ENCODE data around the gene KLHDC7B. TPM values are rescaled to one million over a fixed set of nuclear protein-coding genes. Genes with fewer than 3 reads are reported as not detected.

KLHDC7B gene
- total RNA-seq, 6 donors from 2014 or later, result 0.39 to 1.5 (median 0.81) TPM; not detected in 2

DNA sequence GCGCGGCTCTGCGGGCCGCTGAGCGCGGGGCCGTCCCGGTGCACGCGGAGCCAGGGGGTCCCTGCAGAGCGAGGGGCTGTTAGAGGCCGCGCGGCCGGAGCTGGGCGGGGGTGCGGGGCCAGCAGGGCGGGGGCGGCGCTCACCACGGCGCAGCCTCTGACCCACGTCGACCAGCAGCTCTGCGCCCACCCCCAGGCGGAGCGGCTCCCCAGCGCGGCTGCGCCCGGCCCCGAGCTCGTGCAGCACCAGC is 19.9 kb upstream of the KLHDC7B start:
- H3K27ac ChIP-seq, result peak overlapping the region; percentile 95 to 100 (median 98)
- no peak for ATAC-seq (ENCODE audit: low FRiP score in 2 of 2)
- H3K9me3 ChIP-seq, result no peaks in the 10 kb centered on the region
- peaks cover 39 to 65% (median 44%) of the 10 kb centered on the region in 4 donors for H3K4me1 ChIP-seq
- WGBS, 2 donors, result 0% methylated on average over 12 of the region's 33 CpGs; no CpG with 5 or more reads in 1 of the 2 donors
- H3K36me3 ChIP-seq, result peaks cover 16 to 37% (median 30%) of the 10 kb centered on the region in 4 donors
- TF ChIP-seq POLR2AphosphoS5 (IDR thresholded peaks at IDR 0.05) (no peak), CTCF (IDR thresholded peaks at IDR 0.05) (no peak), EP300 (IDR thresholded peaks at IDR 0.05) (no peak), POLR2A (IDR thresholded peaks at IDR 0.05) (no peak)
- H3K27me3 ChIP-seq, result no peaks in the 10 kb centered on the region
- peak overlapping the region; percentile 69 to 93 (median 74) for H3K4me3 ChIP-seq
- no peak for DNase-seq

DNA sequence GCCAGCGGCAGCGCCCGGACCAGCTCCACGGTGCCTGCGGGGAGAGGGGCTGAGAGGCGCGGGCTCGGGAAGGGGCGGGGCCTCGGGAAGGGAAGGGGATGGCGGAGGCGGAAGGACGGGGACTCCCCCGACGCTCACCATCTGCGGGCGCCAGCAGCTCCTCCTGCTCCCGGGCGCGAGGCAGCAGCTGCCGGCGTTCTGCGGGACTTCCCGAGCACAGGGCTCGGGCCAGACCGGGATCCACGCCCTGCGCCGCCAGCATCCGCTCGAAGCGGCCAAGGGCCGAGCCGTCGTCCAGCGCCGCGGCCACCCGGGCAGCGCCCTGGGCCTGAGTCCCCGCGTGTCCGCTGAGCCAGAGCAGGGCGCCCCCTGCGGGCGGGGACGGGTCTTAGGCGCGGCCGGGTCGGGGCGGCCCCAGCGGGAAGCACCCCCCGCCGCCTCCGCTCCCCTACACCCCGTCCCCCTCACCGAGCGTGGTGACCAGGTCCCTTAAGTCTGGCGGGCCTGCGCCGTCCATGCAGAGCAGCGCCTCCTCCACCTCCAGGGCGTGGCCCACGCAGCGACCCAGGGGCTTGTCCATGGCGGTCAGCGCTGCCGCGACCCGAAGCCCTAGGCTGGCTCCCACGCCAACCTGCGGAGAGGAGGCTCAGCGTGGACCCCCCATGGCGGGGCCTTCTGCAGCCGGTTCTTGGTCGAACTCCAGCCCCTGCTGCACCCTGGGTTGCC is 19.4 kb upstream of the KLHDC7B start:
- Histone ChIP-seq H3K27ac (peak overlapping the region; percentile 95 to 100 (median 98)), H3K4me1 (peaks cover 39 to 70% (median 44%) of the 10 kb centered on the region in 4 donors), H3K9me3 (no peaks in the 10 kb centered on the region), H3K27me3 (no peaks in the 10 kb centered on the region), H3K4me3 (peak overlapping the region; percentile 69 to 93 (median 74)), H3K36me3 (peaks cover 16 to 32% (median 28%) of the 10 kb centered on the region in 4 donors)
- peak; percentile 72 to 94 (median 92) for TF ChIP-seq CTCF (IDR thresholded peaks at IDR 0.05)
- peak in 1 of 2 donors; percentile 71 for TF ChIP-seq POLR2AphosphoS5 (IDR thresholded peaks at IDR 0.05)
- peak in 1 of 4 donors; percentile 25 for TF ChIP-seq POLR2A (IDR thresholded peaks at IDR 0.05)
- no peak for TF ChIP-seq EP300 (IDR thresholded peaks at IDR 0.05)
- DNase-seq (peak; percentile 84 to 97), ATAC-seq (ENCODE audit: low FRiP score in 2 of 2) (peak; percentile 27 to 56)
- WGBS, 2 donors, result 2 to 8% methylated on average over 2 to 38 of the region's 77 CpGs

GRCh38 chr22:50526834-50527801 is 18.6 kb upstream of the KLHDC7B start:
- H3K4me1 ChIP-seq, result peaks cover 39 to 78% (median 45%) of the 10 kb centered on the region in 4 donors
- peak overlapping the region; percentile 69 to 93 (median 74) for H3K4me3 ChIP-seq
- WGBS, 2 donors, result 44 to 45% methylated on average over 23 to 27 of the region's 29 CpGs
- DNase-seq (peak in 1 of 2 donors; percentile 87), ATAC-seq (ENCODE audit: low FRiP score in 2 of 2) (peak; percentile 8 to 21)
- H3K9me3 ChIP-seq, result no peaks in the 10 kb centered on the region
- H3K27me3 ChIP-seq, result no peaks in the 10 kb centered on the region
- peak overlapping the region; percentile 95 to 100 (median 98) for H3K27ac ChIP-seq
- TF ChIP-seq EP300 (IDR thresholded peaks at IDR 0.05), result no peak
- peak; percentile 39 to 57 for TF ChIP-seq POLR2AphosphoS5 (IDR thresholded peaks at IDR 0.05)
- TF ChIP-seq POLR2A (IDR thresholded peaks at IDR 0.05), result peak in 1 of 4 donors; percentile 63
- peaks cover 9 to 23% (median 21%) of the 10 kb centered on the region in 4 donors for H3K36me3 ChIP-seq

DNA sequence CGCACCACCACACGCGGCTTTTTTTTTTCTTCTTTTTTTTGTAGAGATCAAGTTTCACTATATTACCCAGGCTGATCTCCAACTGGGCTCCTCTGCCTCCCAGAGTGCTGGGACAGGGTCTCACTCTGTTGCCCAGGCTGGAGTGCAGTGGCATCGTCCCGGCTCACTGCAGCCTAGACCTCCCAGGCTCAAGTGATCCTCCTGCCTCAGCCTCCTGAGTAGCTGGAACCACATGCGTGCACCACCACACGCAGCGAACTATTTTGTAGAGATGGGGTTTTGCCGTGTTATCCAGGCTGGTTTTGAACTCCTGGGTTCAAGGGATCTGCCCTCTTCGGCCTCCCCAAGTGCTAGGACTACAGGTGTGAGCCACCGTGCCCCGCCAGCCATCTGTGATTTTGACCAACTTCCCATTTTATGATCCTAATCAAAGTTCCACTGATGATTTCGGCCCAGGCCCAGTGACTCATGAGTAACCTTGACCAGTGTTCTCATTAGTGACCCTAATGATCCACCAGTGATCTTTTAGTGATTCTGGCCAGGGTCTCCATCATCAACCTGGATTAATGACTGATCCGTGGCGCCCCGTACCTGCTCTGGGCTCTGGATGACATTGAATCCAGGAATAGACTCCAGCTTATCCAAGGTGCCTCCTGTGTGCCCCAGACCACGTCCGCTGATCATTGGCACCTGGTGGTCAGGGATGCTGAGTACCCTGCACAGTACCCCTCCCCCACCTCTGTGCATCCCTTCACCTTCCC is 17.6 kb upstream of the KLHDC7B start:
- DNase-seq (no peak), ATAC-seq (ENCODE audit: low FRiP score in 2 of 2) (no peak)
- H3K4me3 ChIP-seq, result peak overlapping the region in 3 of 4 donors; percentile 74 to 93 (median 80)
- no peaks in the 10 kb centered on the region for H3K9me3 ChIP-seq
- H3K27ac ChIP-seq, result peak overlapping the region; percentile 97 to 100 (median 98)
- H3K4me1 ChIP-seq, result peaks cover 46 to 88% (median 55%) of the 10 kb centered on the region in 4 donors
- TF ChIP-seq POLR2A (IDR thresholded peaks at IDR 0.05), result no peak
- peaks cover 5 to 13% (median 11%) of the 10 kb centered on the region in 4 donors for H3K36me3 ChIP-seq
- no peaks in the 10 kb centered on the region for H3K27me3 ChIP-seq
- 91 to 95% methylated on average over 17 to 18 of the region's 18 CpGs for WGBS, 2 donors

DNA sequence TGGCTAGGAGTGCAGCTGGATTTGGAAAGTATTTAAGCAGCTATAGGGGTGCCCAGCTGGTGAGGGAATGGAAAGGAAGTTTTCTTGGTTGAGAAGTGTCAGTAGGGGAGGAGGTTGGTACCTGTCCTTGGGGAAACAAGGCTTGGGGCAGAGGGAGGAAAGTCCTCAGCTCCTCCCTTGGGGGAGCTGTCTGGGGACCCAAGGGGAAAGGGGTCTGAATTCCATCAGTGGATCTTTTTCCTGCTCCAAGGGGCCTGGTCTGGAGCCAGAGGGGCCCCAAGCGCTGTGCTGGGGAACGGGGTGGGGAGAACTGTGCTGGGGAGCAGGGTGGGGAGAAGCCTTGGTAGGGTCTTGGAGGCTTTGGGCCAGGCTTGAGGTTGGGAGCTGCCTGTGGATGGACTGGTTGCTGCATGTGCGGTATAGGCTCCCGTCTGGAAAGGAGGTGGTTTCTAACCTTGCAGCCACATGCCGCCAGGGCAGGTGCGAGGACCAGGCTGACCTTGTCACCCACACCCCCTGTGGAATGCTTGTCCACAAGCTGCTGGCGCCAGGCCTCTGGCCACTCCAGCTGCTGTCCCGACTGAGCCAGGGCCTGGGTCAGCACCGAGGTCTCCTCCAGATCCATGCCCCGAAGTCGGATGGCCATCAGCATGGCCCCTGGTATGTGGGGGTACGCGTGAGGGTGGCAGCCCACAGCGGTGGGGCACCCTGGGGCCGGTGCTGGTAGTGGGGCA is 16.9 kb upstream of the KLHDC7B start:
- peak in 1 of 2 donors; percentile 65 for DNase-seq
- H3K36me3 ChIP-seq, result peaks cover 2 to 6% (median 4%) of the 10 kb centered on the region in 4 donors
- no peaks in the 10 kb centered on the region for H3K9me3 ChIP-seq
- WGBS, 2 donors, result 72 to 75% methylated on average over 2 to 15 of the region's 15 CpGs
- peak overlapping the region; percentile 97 to 100 (median 98) for H3K27ac ChIP-seq
- H3K4me3 ChIP-seq, result peak overlapping the region; percentile 27 to 93 (median 77)
- H3K27me3 ChIP-seq, result no peaks in the 10 kb centered on the region
- no peak for ATAC-seq (ENCODE audit: low FRiP score in 2 of 2)
- peak in 1 of 2 donors; percentile 5 for TF ChIP-seq POLR2AphosphoS5 (IDR thresholded peaks at IDR 0.05)
- TF ChIP-seq POLR2A (IDR thresholded peaks at IDR 0.05), result no peak
- TF ChIP-seq CTCF (IDR thresholded peaks at IDR 0.05), result no peak
- no peak for TF ChIP-seq EP300 (IDR thresholded peaks at IDR 0.05)
- H3K4me1 ChIP-seq, result peaks cover 51 to 92% (median 58%) of the 10 kb centered on the region in 4 donors

Measured in upper lobe of left lung (tissue), 6 donors.